LHCN-M2 (cell line): ENCODE results near the gene STX1A. TPM values are rescaled to one million over a fixed set of nuclear protein-coding genes. Genes with fewer than 3 reads are reported as not detected.
A peak's percentile ranks its signal among the peaks of the same experiment; 100 is the strongest.

Experiments
- DNase-seq: peaks from one replicate; pipeline ENCODE4 v3.0.0-alpha.2; 2012; ENCODE audit warnings: low read depth
- total RNA-seq: library from RNA; depleted of rRNA; stranded (reverse); fragments of >200 nt; gene quantifications from 2 replicates; pipeline ENCODE4 v1.2.3, GENCODE V29; 2014

The STX1A gene
- total RNA-seq, 1 experiment from 2014 or later, result 80.0 TPM

DNA sequence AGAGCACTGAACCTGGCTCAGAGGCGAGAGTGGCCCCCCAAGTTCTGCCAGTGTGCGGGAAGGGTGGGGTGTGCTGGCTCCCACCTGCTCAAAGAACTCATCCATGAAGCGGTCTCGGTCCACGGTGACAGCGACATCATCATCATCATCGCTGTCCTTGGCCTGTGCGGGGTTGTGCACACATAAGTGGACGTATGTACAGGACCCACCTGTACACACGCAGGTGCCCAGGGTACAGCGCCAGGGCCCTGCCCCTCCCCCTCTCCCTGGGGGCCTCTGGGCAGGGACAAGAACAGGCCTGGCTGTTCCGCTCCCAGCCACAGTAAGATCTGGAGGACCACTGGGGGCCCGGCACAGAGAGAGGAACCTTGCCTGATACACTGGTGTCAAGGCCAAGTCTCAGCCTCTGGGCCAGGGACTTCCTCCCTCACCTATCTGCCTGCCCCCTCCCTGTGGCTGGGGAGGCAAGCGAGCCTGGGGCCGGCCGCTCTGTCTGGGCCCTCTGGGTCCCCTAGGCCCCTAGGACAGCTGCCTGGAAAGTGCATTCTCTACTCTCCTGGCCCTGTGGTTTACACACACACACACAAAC is 10.4 kb downstream of the STX1A start:
- no peak for DNase-seq

- no peak for DNase-seq
Observed at GRCh38 chr7:73707045-73707631, 12.3 kb downstream of the STX1A start.

DNA sequence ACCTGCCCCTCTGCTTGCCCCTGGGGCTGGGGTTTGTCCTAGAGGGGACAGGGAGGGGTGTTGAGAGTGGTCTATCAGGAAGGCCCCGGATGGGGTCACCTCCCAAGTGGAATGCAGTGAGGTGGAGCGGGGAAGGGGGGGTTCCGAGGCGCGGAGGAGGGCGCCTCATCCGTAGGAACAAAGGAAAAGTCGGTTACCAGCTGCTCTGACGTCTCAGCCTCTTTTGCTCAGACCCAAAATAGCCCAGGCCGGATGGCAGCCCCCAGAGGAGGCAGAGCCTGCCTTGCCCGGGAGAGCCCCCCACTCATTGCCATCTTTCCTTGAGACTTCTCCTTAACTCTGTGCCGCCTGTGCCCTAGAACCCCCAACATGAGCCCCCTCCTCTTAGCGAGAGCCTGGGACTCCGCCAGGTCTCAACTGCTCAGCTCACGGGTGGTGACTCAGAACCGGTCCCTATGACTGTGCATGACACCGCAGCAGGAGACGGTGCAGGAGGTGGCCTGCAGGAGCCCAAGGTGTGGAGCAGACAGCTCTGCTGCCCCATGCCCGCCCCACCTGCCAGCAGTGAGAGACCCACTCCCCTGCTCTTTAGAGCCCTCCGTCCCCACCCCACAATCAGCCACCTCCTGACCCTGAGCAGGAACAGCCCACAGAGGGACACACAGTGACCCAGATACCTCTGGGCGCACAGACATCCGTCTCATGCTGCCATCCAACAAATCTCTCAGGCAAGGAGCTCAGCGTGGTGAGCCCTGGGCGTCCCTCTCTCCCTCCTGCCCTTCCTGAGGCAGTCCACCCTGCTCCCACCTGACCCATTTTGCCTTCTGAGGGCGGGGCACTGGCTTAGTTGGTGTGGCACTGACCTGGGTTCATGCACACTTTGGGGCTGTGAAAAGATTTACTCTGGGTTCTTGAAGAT is 13.1 kb downstream of the STX1A start:
- no peak for DNase-seq

DNA sequence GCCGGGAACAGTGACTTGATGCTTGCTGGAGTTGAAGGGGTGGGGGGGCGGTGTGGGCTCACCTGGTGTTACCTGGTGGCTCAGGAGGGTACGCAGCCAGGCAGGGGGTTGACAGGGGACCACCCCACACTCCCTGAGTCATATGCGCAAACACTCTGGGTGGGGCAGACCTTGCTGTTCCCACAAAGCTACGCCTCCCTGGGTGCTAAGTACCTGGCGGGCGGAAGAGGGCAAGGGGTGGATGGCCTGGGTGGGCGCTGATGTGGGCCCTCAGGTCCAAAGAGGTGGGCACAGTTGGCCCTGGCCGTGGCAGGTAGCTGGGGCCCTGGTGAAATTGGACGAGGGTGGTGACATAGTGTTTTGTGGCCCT is 13.9 kb downstream of the STX1A start:
- DNase-seq, result no peak

- DNase-seq, result no peak
Observed at GRCh38 chr7:73704640-73705550, 14.6 kb downstream of the STX1A start.

DNA sequence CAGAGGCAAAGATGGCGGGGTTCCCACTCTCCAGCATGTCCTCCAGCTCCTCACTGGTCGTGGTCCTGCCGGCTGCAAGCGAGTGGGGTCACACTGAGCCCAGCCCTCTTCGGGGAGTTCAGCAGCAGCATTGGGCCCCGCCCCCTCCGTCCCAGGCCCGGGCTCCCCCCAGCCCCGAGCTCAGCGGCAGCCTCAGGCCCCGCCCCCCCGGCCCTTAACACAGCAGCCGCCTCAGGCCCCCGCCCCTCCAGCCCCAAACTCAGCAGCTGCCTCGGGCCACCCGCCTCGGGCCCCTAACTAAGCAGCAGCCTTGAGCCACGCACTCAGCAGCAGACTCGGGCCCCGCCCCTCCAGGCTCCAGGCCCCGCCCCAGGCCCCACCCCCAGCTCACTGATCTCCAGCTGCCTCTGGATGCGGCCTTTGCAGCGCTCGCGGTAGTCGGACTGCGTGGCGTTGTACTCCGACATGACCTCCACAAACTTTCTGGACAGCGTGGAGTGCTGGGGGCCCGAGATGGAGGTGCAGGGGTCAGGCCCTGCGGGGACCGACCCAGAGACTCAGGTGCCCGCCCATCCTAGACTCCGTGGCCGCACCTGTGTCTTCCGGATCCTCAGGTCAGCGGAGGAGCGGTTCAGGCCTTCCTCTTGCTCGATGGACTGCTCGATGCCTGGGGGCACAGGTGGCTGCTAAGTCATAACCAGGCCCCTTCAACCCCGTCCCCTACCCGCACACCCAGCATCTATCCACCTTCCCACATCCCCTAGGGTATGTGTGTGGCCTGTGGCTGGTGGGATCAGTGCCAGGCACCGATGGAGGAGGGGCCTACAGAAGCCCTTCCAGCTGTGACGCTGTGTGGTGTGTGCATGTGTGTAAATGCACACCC is 15.5 kb downstream of the STX1A start:
- no peak for DNase-seq

GRCh38 chr7:73703225-73703624 is 16.2 kb downstream of the STX1A start:
- DNase-seq, result no peak

DNA sequence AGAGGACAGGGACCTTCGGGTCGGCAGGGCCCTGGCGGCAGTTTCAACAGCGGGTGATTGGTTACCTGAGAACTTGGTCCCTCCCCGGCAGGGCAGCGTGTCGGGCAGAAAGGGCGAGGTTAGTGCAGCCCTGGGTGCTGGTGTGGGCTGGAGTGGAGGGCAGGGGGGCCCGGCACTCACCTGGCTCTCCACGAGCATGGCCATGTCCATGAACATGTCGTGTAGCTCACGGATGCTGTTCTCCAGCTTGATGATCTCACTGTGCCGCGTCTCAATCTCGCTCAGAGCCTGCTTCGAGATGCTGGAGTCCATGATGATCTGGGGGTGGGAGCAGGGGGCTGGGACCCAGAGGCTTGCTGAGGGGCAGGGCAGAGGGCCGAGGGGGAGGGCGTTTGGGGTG is 16.8 kb downstream of the STX1A start:
- DNase-seq, result no peak

GRCh38 chr7:73702226-73702625 is 17.2 kb downstream of the STX1A start:
- DNase-seq, result no peak

DNA sequence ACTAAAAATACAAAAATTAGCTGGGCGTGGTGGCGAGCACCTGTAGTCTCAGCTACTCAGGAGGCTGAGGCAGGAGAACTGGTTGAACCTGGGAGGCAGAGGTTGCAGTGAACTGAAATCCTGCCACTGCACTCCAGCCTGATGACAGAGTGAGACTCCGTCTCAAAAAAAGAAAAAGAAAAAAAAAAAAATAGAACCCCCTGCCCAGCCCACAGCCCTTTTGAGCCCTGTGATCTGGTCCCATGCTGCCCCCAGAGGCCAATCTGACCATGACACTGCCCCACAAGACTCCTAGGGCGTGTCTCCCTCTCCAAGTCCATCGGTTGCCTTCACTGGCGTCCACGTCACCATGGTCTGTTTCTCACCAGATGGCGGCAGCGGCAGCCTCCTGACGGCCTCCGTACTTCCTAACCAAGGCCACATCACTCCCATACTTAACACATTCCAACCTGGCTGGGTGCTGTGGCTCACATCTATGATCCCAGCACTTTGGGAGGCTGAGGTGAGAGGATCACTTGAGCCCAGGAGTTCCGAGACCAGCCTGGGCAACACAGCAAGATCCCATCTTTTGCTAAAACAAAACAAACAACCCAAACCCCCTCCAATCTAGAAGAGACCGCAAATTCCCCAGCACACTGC is 18.0 kb downstream of the STX1A start:
- DNase-seq, result peak; percentile 55

GRCh38 chr7:73700581-73701134 is 18.8 kb downstream of the STX1A start:
- no peak for DNase-seq

- DNase-seq, result no peak
Observed at GRCh38 chr7:73700069-73700423, 19.4 kb downstream of the STX1A start.

GRCh38 chr7:73699370-73700068 is 19.9 kb downstream of the STX1A start:
- DNase-seq, result no peak

GRCh38 chr7:73698410-73698809 is 21.1 kb downstream of the STX1A start:
- DNase-seq, result no peak

- DNase-seq, result no peak
Observed at GRCh38 chr7:73696372-73696771, 23.1 kb downstream of the STX1A start.

- no peak for DNase-seq
Observed at GRCh38 chr7:73690646-73691045, 28.8 kb downstream of the STX1A start.

GRCh38 chr7:73688288-73688687 is 31.2 kb downstream of the STX1A start:
- no peak for DNase-seq

- DNase-seq, result no peak
Observed at GRCh38 chr7:73685311-73685710, 34.2 kb downstream of the STX1A start.
